T-helper 1 cell treated with Interleukin-12 subunit alpha and Interleukin-12 subunit beta and Interleukin-4 antibody, amounts not matched to agents 30 μg/mL and 1 μg/mL, for 36 hours (primary cell): ENCODE results near the gene PRKAA1.

Source experiments
- H3K27ac Mint-ChIP-seq: one replicate; pipeline ENCODE4 v1.8.0; 2021; ENCODE audit warnings: mild to moderate bottlenecking, mixed read lengths
- H3K27me3 Mint-ChIP-seq: one replicate; pipeline ENCODE4 v1.8.0; 2021; ENCODE audit warnings: low read depth, mixed read lengths
- H3K36me3 Mint-ChIP-seq: one replicate; pipeline ENCODE4 v1.8.0; 2021; ENCODE audit warnings: low read depth, mixed read lengths
- H3K4me1 Mint-ChIP-seq: one replicate; pipeline ENCODE4 v1.8.0; 2021; ENCODE audit warnings: low read depth, mixed read lengths
- H3K4me3 Mint-ChIP-seq: one replicate; pipeline ENCODE4 v1.8.0; 2021; ENCODE audit warnings: mild to moderate bottlenecking, moderate library complexity, mixed read lengths
- H3K9me3 Mint-ChIP-seq: one replicate; pipeline ENCODE4 v1.8.0; 2021; ENCODE audit warnings: mixed read lengths

PRKAA1 gene

DNA sequence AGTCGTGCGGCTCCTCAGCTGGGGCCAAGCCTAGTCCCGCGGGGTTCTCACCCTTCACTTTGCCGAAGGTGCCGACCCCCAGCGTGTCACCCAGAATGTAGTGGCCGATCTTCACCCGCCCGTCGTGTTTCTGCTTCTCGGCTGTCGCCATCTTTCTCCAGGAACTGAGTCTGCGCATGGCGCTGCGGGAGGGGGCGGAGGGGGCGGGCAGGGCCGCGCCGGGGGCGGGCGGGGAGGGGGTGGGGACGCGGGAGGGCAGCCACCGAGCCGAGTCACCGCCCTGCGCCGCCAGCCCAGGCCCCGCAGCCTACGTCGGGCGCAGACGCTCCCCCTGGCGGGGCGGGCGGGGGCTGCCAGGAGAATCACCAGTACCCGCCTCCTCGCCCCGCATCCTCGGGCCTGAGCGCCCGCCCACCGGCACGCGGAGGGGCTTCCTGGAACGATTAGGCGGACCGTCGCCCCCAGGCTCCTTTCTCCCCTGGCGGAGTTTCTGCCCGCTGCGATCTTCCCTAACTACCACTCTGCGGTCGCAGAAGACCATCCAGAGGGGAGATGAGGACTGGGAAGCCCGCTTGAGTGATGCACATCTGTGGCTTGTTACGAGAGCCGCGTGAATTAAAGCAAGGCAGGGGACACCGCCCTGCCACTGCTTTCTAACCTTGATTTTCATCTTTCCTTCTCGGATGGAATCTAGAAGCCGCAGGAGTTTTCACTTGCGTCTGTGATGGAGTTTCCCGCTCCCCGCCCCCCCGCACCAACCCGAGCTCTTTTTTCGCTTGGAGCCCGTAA, at the start of gene PRKAA1:
PRKAA1 (minus strand) TSS at position 363 of the 789 bp plus-strand sequence; CDS start at position 178, 185 bp downstream.
- peak within 1 kb of the TSS; percentile 87 for H3K27ac Mint-ChIP-seq
- peaks cover 33% of the 10 kb centered on the region for H3K4me1 Mint-ChIP-seq
- H3K4me3 Mint-ChIP-seq: peak within 1 kb of the TSS; percentile 87
- peaks cover 14% of the 10 kb centered on the region for H3K27me3 Mint-ChIP-seq
- peaks cover 14% of the 10 kb centered on the region for H3K36me3 Mint-ChIP-seq
- H3K9me3 Mint-ChIP-seq: no peaks in the 10 kb centered on the region

DNA sequence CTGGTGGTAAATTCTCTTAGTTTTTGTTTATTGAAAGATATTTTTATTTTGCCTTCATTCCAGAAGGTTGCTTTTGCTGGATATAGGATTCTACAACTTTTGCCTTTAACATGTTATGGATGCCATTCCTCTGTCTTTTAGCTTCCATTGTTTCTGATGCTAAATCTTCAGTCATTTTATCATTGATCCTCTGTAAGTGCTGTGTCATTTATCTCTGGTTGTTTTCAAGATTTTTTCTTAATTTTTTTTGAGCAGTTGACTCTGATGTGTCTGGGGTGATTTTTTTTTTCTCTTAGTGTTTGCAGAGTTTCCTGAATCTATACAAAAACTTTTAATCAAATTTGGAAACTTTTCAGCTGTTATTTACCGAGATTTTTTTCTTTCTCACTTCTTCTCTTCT, 49.4 kb upstream of the PRKAA1 start:
- peaks cover 6% of the 10 kb centered on the region for H3K4me1 Mint-ChIP-seq
- H3K27ac Mint-ChIP-seq: no peak overlapping the region
- peaks cover 3% of the 10 kb centered on the region for H3K36me3 Mint-ChIP-seq
- no peaks in the 10 kb centered on the region for H3K9me3 Mint-ChIP-seq
- no peak overlapping the region for H3K4me3 Mint-ChIP-seq
- peaks cover 4% of the 10 kb centered on the region for H3K27me3 Mint-ChIP-seq

DNA sequence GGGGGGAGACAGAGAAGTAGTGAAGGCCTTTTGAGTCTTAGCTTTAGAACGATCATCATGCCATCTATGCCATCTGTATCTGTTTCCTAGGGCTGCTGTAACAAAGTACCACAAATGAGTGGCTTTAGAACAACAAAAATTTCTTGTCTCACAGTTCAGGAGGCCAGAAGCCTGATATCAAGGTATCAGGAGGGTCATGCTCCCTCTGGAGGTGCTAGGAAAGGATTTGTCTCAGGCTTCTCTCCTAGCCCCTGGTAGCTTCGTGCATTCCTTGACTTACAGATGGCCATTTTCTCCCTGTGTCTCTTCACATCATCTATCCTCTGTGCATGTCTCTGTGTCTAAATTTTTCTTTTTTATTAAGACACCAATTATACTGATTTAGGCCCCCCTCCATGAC, 48.2 kb upstream of the PRKAA1 start:
- no peak overlapping the region for H3K27ac Mint-ChIP-seq
- peaks cover 3% of the 10 kb centered on the region for H3K36me3 Mint-ChIP-seq
- peaks cover 9% of the 10 kb centered on the region for H3K4me1 Mint-ChIP-seq
- H3K9me3 Mint-ChIP-seq: no peaks in the 10 kb centered on the region
- peaks cover 4% of the 10 kb centered on the region for H3K27me3 Mint-ChIP-seq
- no peak overlapping the region for H3K4me3 Mint-ChIP-seq

DNA sequence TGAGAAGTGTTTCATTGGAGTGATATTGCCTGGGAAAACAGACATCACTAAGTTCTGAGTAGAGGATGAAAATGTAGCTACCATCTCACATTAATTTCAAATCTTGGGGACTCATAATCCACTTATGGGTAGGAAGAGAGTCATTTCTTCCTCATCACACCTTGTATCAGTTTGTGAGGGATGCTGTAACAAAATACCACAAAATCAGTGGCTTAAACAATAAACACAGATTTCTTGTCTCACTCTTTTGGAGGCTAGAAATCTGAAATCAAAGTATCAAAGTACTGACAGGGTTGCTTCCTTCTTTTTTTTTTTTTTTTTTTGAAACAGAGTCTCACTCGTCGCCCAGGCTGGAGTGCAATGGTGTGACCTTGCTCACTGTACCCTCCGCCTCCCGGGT, 46.4 kb upstream of the PRKAA1 start:
- peaks cover 3% of the 10 kb centered on the region for H3K36me3 Mint-ChIP-seq
- no peak overlapping the region for H3K27ac Mint-ChIP-seq
- H3K27me3 Mint-ChIP-seq: peaks cover 4% of the 10 kb centered on the region
- no peak overlapping the region for H3K4me3 Mint-ChIP-seq
- H3K4me1 Mint-ChIP-seq: peaks cover 14% of the 10 kb centered on the region
- H3K9me3 Mint-ChIP-seq: no peaks in the 10 kb centered on the region

DNA sequence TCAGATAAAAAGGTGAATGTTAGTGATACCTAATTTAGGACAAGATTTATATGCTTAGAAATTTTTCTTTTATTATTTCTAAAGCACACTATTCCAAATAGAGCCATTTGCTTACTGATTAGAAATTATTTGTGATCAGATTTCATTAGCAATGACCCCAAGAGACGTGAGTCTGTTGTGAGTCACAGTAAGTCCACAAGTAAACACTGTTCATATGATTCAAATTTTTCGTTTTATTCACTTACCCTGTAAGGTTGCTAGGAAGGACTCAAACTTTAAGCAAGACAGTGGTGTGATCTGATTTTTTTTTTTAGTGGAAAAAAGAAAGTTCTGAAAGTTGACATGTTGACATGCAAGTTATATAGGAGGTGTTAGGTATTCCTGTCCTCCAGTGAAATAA, 44.2 kb upstream of the PRKAA1 start:
- Mint-ChIP-seq H3K27ac (no peak overlapping the region), H3K4me1 (peaks cover 16% of the 10 kb centered on the region), H3K4me3 (no peak overlapping the region), H3K36me3 (peaks cover 3% of the 10 kb centered on the region), H3K9me3 (no peaks in the 10 kb centered on the region), H3K27me3 (peaks cover under 1% of the 10 kb centered on the region)

DNA sequence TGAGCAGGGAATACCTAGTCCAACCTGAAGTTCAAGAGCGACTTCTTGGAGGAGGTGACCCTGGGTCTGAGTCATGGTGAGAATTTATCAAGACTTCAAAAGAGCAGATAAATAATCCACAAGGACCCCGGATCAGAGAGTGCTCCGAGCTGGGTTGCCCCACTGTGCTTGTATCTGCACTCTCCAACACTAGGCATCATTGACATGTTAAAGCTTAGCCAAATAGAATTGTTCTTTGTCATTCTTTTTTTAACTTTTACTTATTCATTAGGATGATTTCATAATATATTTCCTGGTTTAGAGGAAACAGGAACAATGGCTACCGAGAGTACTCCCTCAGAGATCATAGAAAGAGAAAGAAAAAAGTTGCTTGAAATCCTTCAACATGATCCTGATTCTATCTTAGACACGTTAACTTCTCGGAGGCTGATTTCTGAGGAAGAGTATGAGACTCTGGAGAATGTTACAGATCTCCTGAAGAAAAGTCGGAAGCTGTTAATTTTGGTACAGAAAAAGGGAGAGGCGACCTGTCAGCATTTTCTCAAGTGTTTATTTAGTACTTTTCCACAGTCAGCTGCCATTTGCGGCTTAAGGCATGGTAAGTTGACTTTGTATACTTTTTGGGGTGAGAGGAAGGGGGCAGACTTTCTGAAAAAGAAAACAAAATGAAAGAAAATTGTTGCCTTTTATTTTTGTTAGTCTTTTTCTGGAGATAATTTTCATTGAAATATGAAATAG, 43.1 kb upstream of the PRKAA1 start, which contains the start of gene CARD6:
CARD6 (plus strand) TSS at position 300 of the 738 bp plus-strand sequence; CDS start at position 316, 16 bp downstream.
- Mint-ChIP-seq H3K9me3 (no peaks in the 10 kb centered on the region), H3K36me3 (peaks cover 3% of the 10 kb centered on the region), H3K27ac (peak within 1 kb of the TSS; percentile 87), H3K4me1 (peaks cover 20% of the 10 kb centered on the region), H3K27me3 (no peaks in the 10 kb centered on the region), H3K4me3 (peak within 1 kb of the TSS; percentile 89)

DNA sequence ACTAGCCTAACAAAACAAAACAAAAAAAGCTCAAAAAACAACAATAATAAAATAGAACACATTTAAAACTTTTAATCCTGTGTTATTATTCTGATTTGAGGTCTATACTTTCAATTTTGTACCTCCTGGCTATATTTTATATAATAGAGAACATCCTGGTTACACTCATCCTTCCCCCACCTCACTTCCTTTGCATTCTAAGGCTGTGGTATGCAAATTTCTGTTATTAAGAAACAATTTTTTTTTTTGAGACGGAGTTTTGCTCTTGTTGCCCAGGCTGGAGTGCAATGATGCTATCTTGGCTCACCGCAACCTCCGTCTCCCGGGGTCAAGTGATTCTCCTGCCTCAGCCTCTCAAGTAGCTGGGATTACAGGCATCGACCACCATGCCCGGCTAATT, 39.9 kb upstream of the PRKAA1 start:
- Mint-ChIP-seq H3K4me3 (no peak overlapping the region), H3K4me1 (peaks cover 36% of the 10 kb centered on the region), H3K36me3 (peaks cover 25% of the 10 kb centered on the region), H3K27me3 (no peaks in the 10 kb centered on the region), H3K9me3 (no peaks in the 10 kb centered on the region), H3K27ac (no peak overlapping the region)

DNA sequence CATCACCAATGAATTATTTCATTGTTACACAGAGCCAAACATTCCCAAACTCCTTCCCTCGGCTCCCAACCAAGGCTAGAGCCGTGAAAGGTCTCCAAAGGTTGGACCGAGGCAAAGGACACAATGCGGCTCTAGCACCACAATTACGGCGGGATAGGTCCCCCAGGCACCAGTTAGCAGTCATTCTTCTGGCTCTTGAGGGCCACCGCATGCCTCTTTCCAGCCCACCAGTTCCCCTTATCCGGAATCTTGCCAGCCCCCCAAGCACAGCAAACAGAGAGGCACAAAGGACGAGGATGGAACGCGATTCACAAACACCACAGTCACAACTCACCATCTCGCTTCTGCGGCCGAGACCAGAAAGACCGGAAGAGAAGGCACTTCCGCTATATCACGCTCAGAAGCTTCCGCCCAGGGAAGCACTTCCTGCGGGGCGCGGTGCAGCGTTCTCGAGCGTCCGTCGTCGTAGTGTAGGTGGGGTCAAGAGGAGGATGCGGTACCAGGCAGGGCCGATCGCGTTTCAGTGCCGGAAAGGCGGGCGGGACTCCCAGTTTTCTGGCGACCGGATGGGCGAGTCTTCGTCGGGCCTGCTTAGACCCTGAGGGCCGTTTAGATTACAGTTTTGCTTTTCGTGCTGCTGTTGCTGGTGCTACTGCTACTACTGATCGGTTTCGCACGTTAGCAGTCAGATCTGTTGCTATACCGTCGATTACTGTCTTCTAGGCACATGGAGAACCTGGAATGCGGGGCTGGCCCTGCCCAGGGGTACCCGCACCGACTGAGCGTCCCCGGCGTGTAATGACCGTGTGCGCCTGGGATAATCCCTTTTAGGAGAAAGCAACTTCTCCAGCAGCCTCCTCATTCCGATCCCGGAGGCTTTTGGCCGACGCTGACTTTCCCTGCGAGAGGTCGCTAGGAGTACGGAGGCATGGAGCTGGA, 36.9 kb upstream of the PRKAA1 start, which contains the start of gene RPL37:
RPL37 (minus strand) TSS at position 374 of the 939 bp plus-strand sequence; CDS start at position 337, 37 bp downstream.
- H3K27ac Mint-ChIP-seq: peak within 1 kb of the TSS; percentile 97
- H3K4me3 Mint-ChIP-seq: peak within 1 kb of the TSS; percentile 96
- H3K4me1 Mint-ChIP-seq: peaks cover 41% of the 10 kb centered on the region
- no peaks in the 10 kb centered on the region for H3K27me3 Mint-ChIP-seq
- H3K36me3 Mint-ChIP-seq: peaks cover 49% of the 10 kb centered on the region
- H3K9me3 Mint-ChIP-seq: no peaks in the 10 kb centered on the region

DNA sequence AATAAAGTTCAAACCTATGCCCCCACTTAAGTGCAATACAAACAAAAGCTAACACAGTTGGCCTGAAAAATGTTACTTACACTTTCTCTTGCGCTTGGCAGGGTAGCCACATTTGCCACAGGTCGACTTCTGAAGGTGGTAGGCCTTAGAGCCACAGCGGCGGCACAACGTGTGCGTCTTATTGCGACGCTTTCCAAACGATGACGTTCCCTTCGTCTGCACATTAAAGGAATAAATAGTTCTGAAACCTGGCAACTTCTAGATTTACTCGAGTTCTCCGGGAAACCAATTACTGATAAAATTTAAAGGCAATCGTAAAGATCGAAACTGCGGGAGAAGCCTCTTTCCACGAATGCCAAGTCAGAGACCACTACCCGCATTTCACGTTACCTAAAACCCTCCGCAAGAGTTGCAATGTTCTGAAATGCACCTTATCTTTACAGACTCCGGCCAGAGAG, 36.2 kb upstream of the PRKAA1 start:
- Mint-ChIP-seq H3K36me3 (peaks cover 53% of the 10 kb centered on the region), H3K27me3 (no peaks in the 10 kb centered on the region), H3K4me3 (peak overlapping the region; percentile 96), H3K27ac (peak overlapping the region; percentile 97), H3K9me3 (no peaks in the 10 kb centered on the region), H3K4me1 (peaks cover 42% of the 10 kb centered on the region)

DNA sequence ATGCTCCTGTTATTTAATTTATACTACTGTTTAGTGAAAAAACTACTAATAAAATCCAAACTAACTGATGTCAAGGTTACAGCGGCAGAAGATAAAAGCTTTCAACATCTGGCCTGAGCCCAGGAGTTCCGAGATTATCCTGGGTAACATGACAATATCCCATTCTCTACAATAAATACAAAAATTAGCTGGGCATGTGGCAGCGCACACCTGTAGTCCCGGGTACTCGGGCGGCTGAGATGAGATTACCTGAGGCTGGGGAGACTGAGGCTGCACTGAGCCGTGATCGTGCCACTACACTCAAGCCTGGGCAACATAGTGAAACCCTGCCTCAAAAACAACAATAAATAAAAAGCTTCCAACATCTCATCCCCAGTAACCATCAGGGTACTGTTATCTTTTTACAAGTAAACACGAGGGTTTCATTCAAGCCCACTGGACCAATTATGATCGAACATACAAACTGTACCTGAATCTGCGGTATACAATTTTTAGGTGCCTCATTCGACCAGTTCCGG, 35.6 kb upstream of the PRKAA1 start:
- Mint-ChIP-seq H3K9me3 (no peaks in the 10 kb centered on the region), H3K36me3 (peaks cover 59% of the 10 kb centered on the region), H3K27me3 (no peaks in the 10 kb centered on the region), H3K27ac (peak overlapping the region; percentile 97), H3K4me3 (peak overlapping the region; percentile 96), H3K4me1 (peaks cover 44% of the 10 kb centered on the region)

DNA sequence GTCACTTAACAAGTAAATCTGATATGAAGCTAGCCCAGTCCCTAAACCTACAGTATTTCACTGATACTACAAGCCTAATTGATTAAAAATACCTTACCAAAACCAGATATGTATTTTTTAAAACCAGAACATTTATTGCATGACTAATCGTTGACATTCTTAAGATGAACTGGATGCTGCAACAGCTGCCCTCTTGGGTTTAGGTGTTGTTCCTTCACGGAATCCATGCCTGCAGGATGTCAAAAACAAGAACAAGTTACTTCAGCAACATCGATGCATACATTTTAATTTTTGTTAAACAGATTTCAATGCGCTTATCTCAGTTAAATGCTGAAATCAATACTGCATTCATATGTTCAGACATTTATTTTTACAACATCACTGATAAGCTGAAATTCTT, 34.2 kb upstream of the PRKAA1 start:
- Mint-ChIP-seq H3K4me1 (peaks cover 56% of the 10 kb centered on the region), H3K27me3 (no peaks in the 10 kb centered on the region), H3K36me3 (peaks cover 73% of the 10 kb centered on the region), H3K27ac (peak overlapping the region; percentile 33), H3K4me3 (peak overlapping the region; percentile 96), H3K9me3 (no peaks in the 10 kb centered on the region)

DNA sequence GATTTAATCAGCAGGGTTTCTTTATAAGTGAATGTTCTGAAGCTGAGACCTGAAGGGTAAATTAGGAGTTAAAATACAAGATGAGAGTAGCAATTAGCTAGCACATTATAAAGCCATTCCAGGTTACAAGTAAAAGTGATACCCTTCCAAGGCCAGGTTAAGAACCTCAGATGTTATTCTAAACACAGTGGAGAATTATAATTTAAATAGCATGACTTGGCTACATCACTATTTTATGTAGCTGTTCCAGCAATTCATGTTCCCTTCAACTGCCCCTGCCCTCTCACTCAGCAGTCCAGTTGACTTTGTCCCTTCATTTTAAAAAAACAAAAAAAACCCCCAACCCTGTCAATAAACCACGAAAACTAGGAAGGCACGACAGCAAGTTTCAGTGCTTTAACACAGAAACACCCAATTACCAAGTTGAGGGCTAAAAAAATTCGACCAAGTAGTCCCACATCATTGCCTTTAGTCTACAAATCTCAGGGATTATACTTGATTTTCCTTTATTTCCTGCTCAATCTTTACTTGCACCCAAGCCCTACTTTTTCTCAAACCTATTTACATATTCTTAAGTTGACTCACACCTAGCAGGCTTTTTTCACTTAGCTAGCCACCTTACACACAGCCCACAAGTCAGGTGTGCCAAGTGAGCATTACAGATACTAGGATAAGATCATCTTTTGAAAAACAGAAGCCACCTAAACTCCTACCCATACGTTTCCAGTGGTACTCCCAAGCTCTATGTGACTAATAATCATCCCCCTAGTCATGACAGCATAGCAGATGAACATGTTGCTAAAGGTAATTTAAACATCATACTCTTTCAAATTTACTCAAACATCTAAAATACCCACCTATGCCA, 33.4 kb upstream of the PRKAA1 start:
- Mint-ChIP-seq H3K36me3 (peaks cover 77% of the 10 kb centered on the region), H3K9me3 (no peaks in the 10 kb centered on the region), H3K27ac (no peak overlapping the region), H3K27me3 (no peaks in the 10 kb centered on the region), H3K4me3 (peak overlapping the region; percentile 96), H3K4me1 (peaks cover 55% of the 10 kb centered on the region)
